Esophagus squamous epithelium (tissue), 5 donors: ENCODE data around the gene ATF1. TPM values are rescaled to one million over a fixed set of nuclear protein-coding genes. Genes with fewer than 3 reads are reported as not detected.
"Not testable (repeated sequence)": the region's sequence is repeated elsewhere in the genome, so short reads cannot be mapped to it uniquely, and the experiment has no call there.

Source experiments
- DNase-seq: peaks from one replicate; lab custom pipeline; 2025; lab: John Stamatoyannopoulos, UW
- H3K27ac ChIP-seq, 4 donors: fragments of 200-600 bp; sonication (generic); one replicate each; pipeline ENCODE4 v1.5.1; 2016 to 2019; ENCODE audit warnings: mild to moderate bottlenecking in 1 of 4
- H3K27me3 ChIP-seq, 4 donors: fragments of 200-600 bp; sonication (generic); 1 replicate in 3 of 4; 2 replicates in 1 of 4; pipeline versions ENCODE4 v1.5.1 to v1.6.0; 2017 to 2021; ENCODE audit warnings: antibody characterized with exemption in 1 of 4
- H3K36me3 ChIP-seq, 3 donors: fragments of 200-600 bp; sonication (generic); one replicate each; pipeline ENCODE4 v1.5.1; 2016 to 2019
- H3K4me1 ChIP-seq, 3 donors: fragments of 200-600 bp; sonication (generic); one replicate each; pipeline ENCODE4 v1.5.1; 2017 to 2019
- H3K4me3 ChIP-seq, 4 donors: fragments of 200-600 bp; sonication (generic); 1 replicate in 3 of 4; 2 replicates in 1 of 4; pipeline ENCODE4 v1.5.1; 2016 to 2019; ENCODE audit warnings: mild to moderate bottlenecking in 2 of 4, moderate library complexity in 1 of 4
- H3K9me3 ChIP-seq, 3 donors: fragments of 200-600 bp; sonication (generic); one replicate each; pipeline ENCODE4 v1.5.1; 2016 to 2019
- CTCF ChIP-seq, 6 experiments: fragments of 450-650 bp in 4 of 6; fragments of 200-600 bp in 2 of 6; sonication (generic) in 2 of 6; IDR thresholded peaks; one replicate each; pipeline ENCODE4 v1.5.1; 2016 to 2019; ENCODE audit warnings: antibody characterized with exemption in 6 of 6, mild to moderate bottlenecking in 4 of 6, moderate library complexity in 4 of 6
- POLR2A ChIP-seq, 4 donors: fragments of 450-650 bp; IDR thresholded peaks; one replicate each; pipeline ENCODE4 v1.6.1; 2017; ENCODE audit warnings: antibody characterized with exemption in 4 of 4, mild to moderate bottlenecking in 4 of 4, moderate library complexity in 3 of 4
- WGBS, 2 donors: methylation state at CpG; one replicate each; pipeline ENCODE4 v1.1.5; 2018; 5-methylcytosine and 5-hydroxymethylcytosine counted together
- intact Hi-C: fragments of 100-400 bp; cut with DNase I; formaldehyde crosslinking; loops from one replicate; pipeline ENCODE4 v1.15.0; 2022
- small RNA-seq, 4 donors: library from RNA; depleted of rRNA; stranded (forward); fragments of <200 nt; gene quantifications; one replicate each; pipeline ENCODE3, GENCODE V24; 2016
- total RNA-seq, 4 donors: library from RNA; depleted of rRNA; stranded (reverse); fragments of >200 nt; gene quantifications; one replicate each; pipeline ENCODE4 v1.1.0, GENCODE V29; 2016
- donor health status: DM: yes; HTN: yes; CAD: no.

The ATF1 gene
- total RNA-seq, 4 donors from 2014 or later: 5.5 to 20.4 (median 14.3) TPM

- intact Hi-C loops: no loop called here
- H3K9me3 ChIP-seq: no peaks in the 10 kb centered on the region
- H3K27ac ChIP-seq: no peak overlapping the region
- no peak for DNase-seq
- no peak overlapping the region for H3K4me3 ChIP-seq
- 62 to 67% methylated on average over 6 of the region's 6 CpGs for WGBS, 2 donors
- no peaks in the 10 kb centered on the region for H3K27me3 ChIP-seq
- H3K36me3 ChIP-seq: no peaks in the 10 kb centered on the region
- no peak for TF ChIP-seq CTCF (IDR thresholded peaks at IDR 0.05)
- TF ChIP-seq POLR2A (IDR thresholded peaks at IDR 0.05): no peak
- peaks cover 0 to 10% (median 0%) of the 10 kb centered on the region in 3 donors for H3K4me1 ChIP-seq
Measured at GRCh38 chr12:50862316-50862715, 98.4 kb downstream of the ATF1 start.

- Histone ChIP-seq H3K9me3 (no peaks in the 10 kb centered on the region), H3K4me1 (peaks cover 0 to 10% (median 0%) of the 10 kb centered on the region in 3 donors), H3K27ac (no peak overlapping the region), H3K36me3 (no peaks in the 10 kb centered on the region), H3K27me3 (no peaks in the 10 kb centered on the region), H3K4me3 (no peak overlapping the region)
- intact Hi-C loops: no loop called here
- no peak for DNase-seq
- no peak for TF ChIP-seq POLR2A (IDR thresholded peaks at IDR 0.05)
- no peak for TF ChIP-seq CTCF (IDR thresholded peaks at IDR 0.05)
- 79 to 87% methylated on average over 3 of the region's 3 CpGs for WGBS, 2 donors
Measured at GRCh38 chr12:50865266-50865665, 101.4 kb downstream of the ATF1 start.

- H3K4me3 ChIP-seq, H3K36me3 ChIP-seq, H3K27me3 ChIP-seq, H3K27ac ChIP-seq, H3K4me1 ChIP-seq, DNase-seq, intact Hi-C loops, H3K9me3 ChIP-seq: not testable (repeated sequence)
- 14 to 23% methylated on average over 2 of the region's 2 CpGs for WGBS, 2 donors
Measured at GRCh38 chr12:50868881-50869280, 105.0 kb downstream of the ATF1 start.

Small RNA genes within 50 kb of the gene (small RNA-seq; reads per million reads assigned to genes)
- gene AC013244.2 (0 reads per million in 4 donors), gene RF00019 (0 reads per million in 4 donors), gene RN7SL519P (0 reads per million in 4 donors)

Other genes starting within 250 kb of the ATF1 start
- not detected for gene TMPRSS12, start 78.8 kb downstream of the ATF1 start, total RNA-seq
- not detected for gene HIGD1C, start 188.4 kb downstream of the ATF1 start, total RNA-seq